GM12878 (cell line): Measurements from ENCODE around the gene LSM11.

Experiments
- CREB1 ChIP-seq: IDR thresholded peaks from 2 replicates; pipeline ENCODE4 v1.6.1; 2012; ENCODE audit warnings: low read depth, mild to moderate bottlenecking, inconsistent platforms
- EZH2 ChIP-seq: IDR thresholded peaks from 2 replicates; pipeline ENCODE4 v1.6.1; 2012; ENCODE audit warnings: low read depth, mild to moderate bottlenecking, control low read depth, inconsistent platforms, low read length, borderline replicate concordance; ENCODE audit not compliant: control insufficient read depth
- FOS ChIP-seq: IDR thresholded peaks from 3 replicates; pipeline ENCODE4 v1.6.1; 2011; ENCODE audit warnings: borderline replicate concordance; ENCODE audit not compliant: insufficient read length; ENCODE audit errors: extremely low read depth
- MXI1 ChIP-seq: fragments of 150-350 bp; IDR thresholded peaks from 2 replicates; pipeline ENCODE4 v1.6.1; 2011; ENCODE audit warnings: low read depth, mild to moderate bottlenecking, inconsistent platforms, low read length, improper control_type of control experiment
- RCOR1 ChIP-seq: conservative IDR thresholded peaks from 2 replicates; pipeline ENCODE4 v1.6.1; 2012; ENCODE audit warnings: low read depth, low read length, improper control_type of control experiment
- SPI1 ChIP-seq: IDR thresholded peaks from 2 replicates; pipeline ENCODE4 v1.6.1; 2011; ENCODE audit warnings: low read depth, mild to moderate bottlenecking, low read length, moderate library complexity, borderline replicate concordance; ENCODE audit not compliant: insufficient read depth
- TF ChIP-seq, protein P1 (sequence below), 3 experiments: IDR thresholded peaks in 2 of 3; conservative IDR thresholded peaks in 1 of 3; 2 replicates each; pipeline ENCODE4 v1.5.1; 2011; ENCODE audit warnings: low read depth in 3 of 3, low read length in 3 of 3, mild to moderate bottlenecking in 3 of 3, control low read depth in 2 of 3, moderate library complexity in 2 of 3, inconsistent platforms in 1 of 3, mixed read lengths in 1 of 3; ENCODE audit not compliant: control insufficient read depth in 2 of 3, insufficient read depth in 1 of 3; ENCODE audit errors: extremely low read depth in 1 of 3
- TF ChIP-seq, protein P2 (sequence below): IDR thresholded peaks from 2 replicates; pipeline ENCODE4 v1.6.1; 2012; ENCODE audit warnings: low read depth, low read length, improper control_type of control experiment

DNA sequence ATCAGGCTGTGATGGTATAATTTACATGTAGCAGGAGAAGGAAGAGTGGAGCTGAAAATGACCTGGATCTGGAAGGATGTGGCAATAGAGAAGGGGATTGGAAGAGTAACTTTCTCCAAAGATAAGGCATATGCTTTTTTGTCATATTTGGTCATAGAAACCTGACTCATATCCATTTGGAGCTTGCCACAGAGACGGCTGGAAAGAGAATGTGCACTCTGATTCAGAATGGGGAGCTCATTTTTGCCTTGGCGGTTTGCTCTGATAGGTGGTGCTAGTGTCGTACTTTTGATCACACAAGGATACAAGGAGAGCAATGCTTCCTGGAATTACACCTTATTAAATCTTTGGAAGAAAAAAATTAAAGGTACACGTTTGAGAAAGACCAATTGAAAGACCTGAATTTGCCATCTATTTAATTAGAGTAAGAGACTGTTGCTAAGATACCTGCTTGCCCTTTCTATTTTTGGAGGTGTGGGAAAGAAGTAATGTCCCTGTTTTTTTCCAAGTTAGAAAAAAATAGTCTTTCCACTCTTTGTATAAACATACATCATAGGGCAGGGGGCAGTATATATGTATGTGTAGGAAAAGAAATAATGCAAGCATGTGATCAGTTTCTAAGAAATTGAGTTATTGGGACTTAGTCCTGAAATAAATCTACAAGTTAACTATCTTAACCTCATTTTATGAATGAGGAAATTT lies 5.4 kb downstream of the LSM11 start:
- no peak for TF ChIP-seq EZH2
- TF ChIP-seq, protein P1, sequence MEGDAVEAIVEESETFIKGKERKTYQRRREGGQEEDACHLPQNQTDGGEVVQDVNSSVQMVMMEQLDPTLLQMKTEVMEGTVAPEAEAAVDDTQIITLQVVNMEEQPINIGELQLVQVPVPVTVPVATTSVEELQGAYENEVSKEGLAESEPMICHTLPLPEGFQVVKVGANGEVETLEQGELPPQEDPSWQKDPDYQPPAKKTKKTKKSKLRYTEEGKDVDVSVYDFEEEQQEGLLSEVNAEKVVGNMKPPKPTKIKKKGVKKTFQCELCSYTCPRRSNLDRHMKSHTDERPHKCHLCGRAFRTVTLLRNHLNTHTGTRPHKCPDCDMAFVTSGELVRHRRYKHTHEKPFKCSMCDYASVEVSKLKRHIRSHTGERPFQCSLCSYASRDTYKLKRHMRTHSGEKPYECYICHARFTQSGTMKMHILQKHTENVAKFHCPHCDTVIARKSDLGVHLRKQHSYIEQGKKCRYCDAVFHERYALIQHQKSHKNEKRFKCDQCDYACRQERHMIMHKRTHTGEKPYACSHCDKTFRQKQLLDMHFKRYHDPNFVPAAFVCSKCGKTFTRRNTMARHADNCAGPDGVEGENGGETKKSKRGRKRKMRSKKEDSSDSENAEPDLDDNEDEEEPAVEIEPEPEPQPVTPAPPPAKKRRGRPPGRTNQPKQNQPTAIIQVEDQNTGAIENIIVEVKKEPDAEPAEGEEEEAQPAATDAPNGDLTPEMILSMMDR (IDR thresholded peaks at IDR 0.05 in 2 of 3, conservative IDR thresholded peaks at IDR 0.05 in 1 of 3; ENCODE audit: control insufficient read depth in 2 of 3, extremely low read depth in 1 of 3, insufficient read depth in 1 of 3, low read depth in 3 of 3, low read length in 3 of 3): no peak
- no peak for TF ChIP-seq MXI1
- no peak for TF ChIP-seq FOS
- no peak for TF ChIP-seq RCOR1
- no peak for TF ChIP-seq SPI1
- TF ChIP-seq, protein P2, sequence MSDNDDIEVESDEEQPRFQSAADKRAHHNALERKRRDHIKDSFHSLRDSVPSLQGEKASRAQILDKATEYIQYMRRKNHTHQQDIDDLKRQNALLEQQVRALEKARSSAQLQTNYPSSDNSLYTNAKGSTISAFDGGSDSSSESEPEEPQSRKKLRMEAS: no peak
- no peak for TF ChIP-seq CREB1
